Pancreas (tissue), 10 donors: Measurements from ENCODE around the gene SLC35F6. TPM values are rescaled to one million over a fixed set of nuclear protein-coding genes. Genes with fewer than 3 reads are reported as not detected.

Experiments used
- ATAC-seq, 4 donors: fragments of 200-7000 bp; cut with Tn5 transposase; one replicate each; pipeline versions ENCODE4 v1.8.0 to v1.9.1; 2020; ENCODE audit warnings: mild to moderate bottlenecking in 4 of 4, moderate library complexity in 4 of 4
- DNase-seq, 6 donors: peaks; one replicate each; pipeline ENCODE4 v3.0.0-alpha.2; 2020
- FAIRE-seq: peaks from 2 replicates; lab custom pipeline; 2012; peaks lifted over from hg19 to GRCh38; lab: Jason Lieb, UNC
- H3K27ac ChIP-seq, 4 donors: fragments of 200-600 bp; sonication (generic); 1 replicate in 3 of 4; 2 replicates in 1 of 4; pipeline versions ENCODE4 v1.5.0 to v1.8.0; 2020
- H3K27me3 ChIP-seq, 4 donors: fragments of 200-600 bp; one replicate each; pipeline ENCODE4 v1.8.0; 2021
- H3K36me3 ChIP-seq, 3 donors: fragments of 200-600 bp; sonication (generic) in 1 of 3; one replicate each; pipeline versions ENCODE4 v1.5.0 to v1.8.0; 2020 to 2021
- H3K4me1 ChIP-seq, 3 donors: fragments of 200-600 bp; one replicate each; pipeline ENCODE4 v1.8.0; 2021
- H3K4me3 ChIP-seq, 4 donors: fragments of 200-600 bp; sonication (generic) in 2 of 4; one replicate each; pipeline versions ENCODE4 v1.5.0 to v1.8.0; 2020 to 2021
- H3K9me3 ChIP-seq, 4 donors: fragments of 200-600 bp; one replicate each; pipeline ENCODE4 v1.8.0; 2021
- WGBS, 2 donors: extraction: QIAGEN DNeasy Blood & Tissue Kit; methylation state at CpG; one replicate each; pipeline ENCODE4 v1.1.7; 2013; 5-methylcytosine and 5-hydroxymethylcytosine counted together
- intact Hi-C, 3 donors: fragments of 100-400 bp; cut with DNase I; formaldehyde crosslinking; loops; one replicate each; pipeline versions ENCODE4 v1.11.1 to v1.14.2; 2022
- polyA plus RNA-seq, 2 donors: library from polyadenylated mRNA; stranded (reverse); fragments of 200-250 nt; gene quantifications; one replicate each; pipeline ENCODE4 v1.2.3, GENCODE V29; 2013
- total RNA-seq, 6 donors: library from RNA; stranded (reverse); fragmentation: NEBNext Ultra II Directional in 4 of 6; extraction: Animal tissue kit (Norgen Biotek cat#: 25700) in 4 of 6; gene quantifications; one replicate each; pipeline versions ENCODE4 v1.2.1 to v1.2.4, GENCODE V29; 2021 to 2023
- TF ChIP-seq, protein P1 (sequence below), 4 donors: fragments of 200-600 bp; sonication (generic) in 3 of 4; IDR thresholded peaks; one replicate each; pipeline versions ENCODE4 v1.5.0 to v1.8.0; 2021; ENCODE audit warnings: antibody characterized with exemption in 4 of 4
- donor health status: healthy with polysubstance abuse.
- donor health status: DM: no; HTN: no; CAD: no; lungs with moderate emphysema.
- donor health status: DM: no; HTN: no; CAD: no.
- donor health status: control.
- donor health status: control.
- donor health status: Bipolar disorder and iron deficiency.
- donor health status: DM: yes; HTN: yes; CAD: no.
- donor health status: DM: no; HTN: no; CAD: no.
- donor health status: DM: no; HTN: no; CAD: no.
- donor health status: DM: yes; HTN: yes; CAD: no.

Gene SLC35F6
- total and polyA plus RNA-seq, 8 donors = 9.3 to 21.9 (median 11.4) TPM

DNA sequence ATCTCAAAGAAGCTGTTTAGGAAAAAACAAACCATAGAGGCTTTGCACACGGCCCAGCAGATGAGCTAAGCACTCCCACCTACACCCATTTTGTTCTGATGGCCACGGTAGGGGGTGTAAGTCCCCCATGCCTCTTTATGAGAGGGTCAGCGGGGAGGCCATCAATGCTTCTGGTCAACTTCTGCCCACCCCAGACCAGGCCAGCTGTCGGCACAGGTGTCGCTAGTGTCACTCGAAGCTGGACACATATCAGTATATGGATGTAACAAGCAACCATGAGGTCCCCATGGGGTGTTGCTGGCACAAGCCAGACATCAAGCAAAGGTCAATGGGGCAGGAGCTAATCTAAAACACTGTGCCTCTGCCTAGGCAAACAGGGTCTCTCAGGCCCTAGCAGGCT, 23.7 kb upstream of the SLC35F6 start:
- Histone ChIP-seq H3K4me3 (no peak overlapping the region), H3K36me3 (no peaks in the 10 kb centered on the region), H3K4me1 (no peaks in the 10 kb centered on the region), H3K9me3 (no peaks in the 10 kb centered on the region), H3K27me3 (no peaks in the 10 kb centered on the region), H3K27ac (no peak overlapping the region)
- DNase-seq (no peak), ATAC-seq (no peak), FAIRE-seq (no peak)
- intact Hi-C loops = loop anchor here in 2 of 3 donors (5.0 kb wide), 1 partner anchor 133 kb away; no protein-coding TSS in a partner anchor
- TF ChIP-seq, protein P1, sequence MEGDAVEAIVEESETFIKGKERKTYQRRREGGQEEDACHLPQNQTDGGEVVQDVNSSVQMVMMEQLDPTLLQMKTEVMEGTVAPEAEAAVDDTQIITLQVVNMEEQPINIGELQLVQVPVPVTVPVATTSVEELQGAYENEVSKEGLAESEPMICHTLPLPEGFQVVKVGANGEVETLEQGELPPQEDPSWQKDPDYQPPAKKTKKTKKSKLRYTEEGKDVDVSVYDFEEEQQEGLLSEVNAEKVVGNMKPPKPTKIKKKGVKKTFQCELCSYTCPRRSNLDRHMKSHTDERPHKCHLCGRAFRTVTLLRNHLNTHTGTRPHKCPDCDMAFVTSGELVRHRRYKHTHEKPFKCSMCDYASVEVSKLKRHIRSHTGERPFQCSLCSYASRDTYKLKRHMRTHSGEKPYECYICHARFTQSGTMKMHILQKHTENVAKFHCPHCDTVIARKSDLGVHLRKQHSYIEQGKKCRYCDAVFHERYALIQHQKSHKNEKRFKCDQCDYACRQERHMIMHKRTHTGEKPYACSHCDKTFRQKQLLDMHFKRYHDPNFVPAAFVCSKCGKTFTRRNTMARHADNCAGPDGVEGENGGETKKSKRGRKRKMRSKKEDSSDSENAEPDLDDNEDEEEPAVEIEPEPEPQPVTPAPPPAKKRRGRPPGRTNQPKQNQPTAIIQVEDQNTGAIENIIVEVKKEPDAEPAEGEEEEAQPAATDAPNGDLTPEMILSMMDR (IDR thresholded peaks at IDR 0.05) = no peak
- WGBS, 2 donors = 91 to 96% methylated on average over 6 of the region's 6 CpGs

DNA sequence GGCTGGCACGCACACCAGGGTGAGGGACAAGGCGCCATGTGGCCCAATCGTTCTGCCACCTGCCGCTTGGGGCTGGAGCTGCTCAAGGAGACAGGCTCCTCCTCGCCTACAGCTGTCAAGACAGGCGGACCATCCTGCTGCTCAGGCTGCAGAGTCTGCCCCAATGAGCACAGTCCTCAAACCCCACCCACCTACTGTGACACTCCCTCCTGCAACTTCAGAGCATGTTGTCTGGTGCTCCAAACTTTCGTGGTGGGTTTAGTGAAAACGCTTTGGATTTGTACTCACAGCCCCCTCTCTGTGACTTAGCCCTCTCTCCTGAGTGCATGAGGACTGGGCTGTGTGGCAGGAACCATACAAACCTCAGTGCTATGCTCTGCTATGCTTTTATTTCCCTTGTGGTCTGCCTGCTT, 23.2 kb upstream of the SLC35F6 start:
- intact Hi-C loops = loop anchor here in 2 of 3 donors (5.0 kb wide), 1 partner anchor 134 kb away; no protein-coding TSS in a partner anchor

DNA sequence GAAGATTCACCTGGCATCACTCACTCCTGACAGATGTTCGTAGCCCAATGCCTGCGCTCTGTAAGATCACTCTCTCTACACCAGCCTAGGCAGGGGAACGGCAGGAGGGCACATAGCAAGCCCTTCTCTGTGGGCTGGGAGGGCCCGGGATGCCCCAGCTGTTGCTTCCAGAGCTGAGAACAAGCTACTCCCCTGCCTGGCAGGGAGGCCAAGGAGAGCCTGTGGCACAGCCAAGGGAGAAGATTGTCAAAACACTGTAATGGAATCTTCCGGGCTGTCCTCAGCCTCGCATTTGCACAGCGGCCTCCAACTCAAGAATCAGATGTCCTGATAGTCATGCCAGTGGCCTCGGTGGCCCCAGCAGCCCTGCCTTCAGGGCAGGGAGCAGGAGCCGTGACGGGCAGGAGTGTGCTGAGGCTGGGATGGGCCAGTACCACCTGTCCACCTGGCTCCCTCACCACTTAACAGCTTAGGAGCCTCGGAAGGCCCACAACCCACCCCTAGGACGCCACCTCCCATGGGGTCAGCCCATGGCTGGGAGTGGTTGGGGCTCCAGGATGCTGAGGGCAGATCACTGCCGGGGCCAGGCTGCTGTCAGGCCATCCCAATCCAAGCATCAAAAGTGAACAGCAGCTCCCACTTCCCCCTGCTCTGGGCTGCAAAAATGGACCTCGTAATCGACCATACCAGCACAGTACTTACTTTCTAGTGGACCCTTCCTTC, 21.9 kb upstream of the SLC35F6 start:
- H3K27me3 ChIP-seq = no peaks in the 10 kb centered on the region
- H3K36me3 ChIP-seq = no peaks in the 10 kb centered on the region
- H3K27ac ChIP-seq = no peak overlapping the region
- DNase-seq (no peak), ATAC-seq (no peak), FAIRE-seq (no peak)
- TF ChIP-seq, protein P1 (IDR thresholded peaks at IDR 0.05) = no peak
- 93 to 95% methylated on average over 15 of the region's 15 CpGs for WGBS, 2 donors
- peaks cover 0 to 3% (median 0%) of the 10 kb centered on the region in 3 donors for H3K4me1 ChIP-seq
- H3K4me3 ChIP-seq = no peak overlapping the region
- no peaks in the 10 kb centered on the region for H3K9me3 ChIP-seq
- intact Hi-C loops = loop anchor here in 2 of 3 donors (5.0 kb wide), 1 partner anchor 135 kb away; no protein-coding TSS in a partner anchor

More for the DNA sequence above, 23.2 kb upstream of the SLC35F6 start:
- no peak overlapping the region for H3K4me3 ChIP-seq
- H3K4me1 ChIP-seq = peaks cover 0 to 3% (median 0%) of the 10 kb centered on the region in 3 donors
- TF ChIP-seq, protein P1 (IDR thresholded peaks at IDR 0.05) = no peak
- DNase-seq = no peak
- WGBS, 2 donors = 81 to 88% methylated on average over 8 of the region's 8 CpGs
- H3K27me3 ChIP-seq = no peaks in the 10 kb centered on the region
- no peak for FAIRE-seq
- ATAC-seq = no peak
- H3K36me3 ChIP-seq = no peaks in the 10 kb centered on the region
- no peak overlapping the region for H3K27ac ChIP-seq
- H3K9me3 ChIP-seq = no peaks in the 10 kb centered on the region

DNA sequence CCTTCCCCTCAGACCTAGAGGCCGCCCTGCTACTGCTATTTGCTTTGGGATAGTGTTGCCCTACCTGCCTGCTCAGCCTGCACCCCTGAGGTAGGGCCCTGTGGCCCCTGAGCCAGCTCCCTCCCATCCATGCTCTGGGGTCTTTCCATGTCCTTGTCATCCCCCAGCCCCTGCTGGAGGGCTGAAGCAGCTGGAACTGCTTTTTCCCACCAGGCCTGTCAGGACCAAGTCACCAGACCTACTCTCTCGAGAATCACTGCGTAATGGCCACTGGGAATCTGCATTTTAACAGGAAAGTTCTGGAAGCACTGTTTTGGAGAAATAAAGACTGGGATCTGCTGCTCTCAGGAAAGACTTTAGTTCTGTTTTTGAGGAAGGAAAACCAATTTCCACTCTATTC, 20.2 kb upstream of the SLC35F6 start:
- 94 to 97% methylated on average over 3 of the region's 3 CpGs for WGBS, 2 donors
- Histone ChIP-seq H3K27ac (no peak overlapping the region), H3K4me3 (no peak overlapping the region), H3K27me3 (no peaks in the 10 kb centered on the region), H3K36me3 (no peaks in the 10 kb centered on the region), H3K9me3 (no peaks in the 10 kb centered on the region), H3K4me1 (peaks cover 0 to 3% (median 0%) of the 10 kb centered on the region in 3 donors)
- TF ChIP-seq, protein P1 (IDR thresholded peaks at IDR 0.05) = no peak
- ATAC-seq = no peak
- FAIRE-seq = no peak
- intact Hi-C loops = loop anchor here in 2 of 3 donors (5.0 kb wide), 1 partner anchor 137 kb away; no protein-coding TSS in a partner anchor
- no peak for DNase-seq

DNA sequence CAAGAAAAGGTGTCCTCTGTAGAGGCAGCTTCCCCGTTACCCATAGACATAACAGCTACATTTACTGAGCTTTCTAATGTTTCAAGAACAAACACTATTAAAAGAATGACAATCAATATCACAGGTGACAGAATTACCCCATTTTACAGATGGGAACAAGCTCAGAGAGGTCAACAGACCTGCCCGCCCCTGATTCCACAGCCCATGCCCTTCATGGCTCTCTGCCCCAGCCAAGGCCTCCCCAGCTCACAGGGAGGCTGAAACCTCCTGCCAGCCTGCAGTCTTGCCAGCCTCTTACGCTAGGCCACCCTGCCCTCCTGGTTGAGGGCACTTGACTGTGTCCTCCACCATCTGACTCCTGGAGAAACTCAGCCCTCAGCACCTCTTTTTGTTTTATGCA, 19.1 kb upstream of the SLC35F6 start:
- no peaks in the 10 kb centered on the region for H3K27me3 ChIP-seq
- intact Hi-C loops = loop anchor here (5.0 kb wide), 2 partner anchors 138 to 143 kb away; no protein-coding TSS in a partner anchor
- H3K9me3 ChIP-seq = no peaks in the 10 kb centered on the region
- no peak overlapping the region for H3K4me3 ChIP-seq
- H3K27ac ChIP-seq = no peak overlapping the region
- no peak for DNase-seq
- TF ChIP-seq, protein P1 (IDR thresholded peaks at IDR 0.05) = no peak
- H3K4me1 ChIP-seq = peaks cover 0 to 3% (median 0%) of the 10 kb centered on the region in 3 donors
- ATAC-seq = no peak
- 80% methylated on average over 3 of the region's 3 CpGs for WGBS, 2 donors
- FAIRE-seq = no peak
- no peaks in the 10 kb centered on the region for H3K36me3 ChIP-seq
